H1 (cell line): ENCODE data around the gene PLPP7.

Source experiments
- JUN ChIP-seq: IDR thresholded peaks from 2 replicates; pipeline ENCODE4 v1.6.1; 2011; ENCODE audit warnings: low read depth, mild to moderate bottlenecking, improper control_type of control experiment, low read length
- RAD21 ChIP-seq, 2 experiments: IDR thresholded peaks in 1 of 2; conservative IDR thresholded peaks in 1 of 2; 2 replicates each; pipeline ENCODE4 v1.6.1; 2011; ENCODE audit warnings: low read depth in 2 of 2, low read length in 2 of 2, improper control_type of control experiment in 1 of 2, inconsistent platforms in 1 of 2, mild to moderate bottlenecking in 1 of 2, moderate library complexity in 1 of 2
- TF ChIP-seq, protein P1 (sequence below): IDR thresholded peaks from 2 replicates; pipeline ENCODE4 v1.6.1; 2011; ENCODE audit warnings: low read length, improper control_type of control experiment

DNA sequence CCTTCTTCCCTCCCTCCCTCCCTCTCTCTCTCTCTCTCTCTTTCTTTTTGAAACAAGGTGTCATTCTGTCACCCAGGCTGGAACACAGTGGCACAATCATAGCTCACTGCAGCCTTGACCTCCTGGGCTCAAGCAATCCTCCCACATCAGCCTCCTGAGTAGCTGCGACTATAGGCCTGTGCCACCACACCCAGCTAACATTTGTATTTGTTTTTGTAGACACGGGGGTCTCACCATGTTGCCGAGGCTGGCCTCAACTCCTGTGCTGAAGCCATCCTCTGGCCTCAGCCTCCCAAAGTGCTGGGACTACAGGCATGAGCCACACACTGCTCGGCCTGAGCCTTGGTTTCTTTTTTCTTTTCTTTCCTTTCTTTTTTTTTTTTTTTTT is 45.8 kb downstream of the PLPP7 start:
- TF ChIP-seq RAD21 (IDR thresholded peaks at IDR 0.05 in 1 of 2, conservative IDR thresholded peaks at IDR 0.05 in 1 of 2; ENCODE audit: low read depth in 2 of 2, low read length in 2 of 2) (no peak), JUN (no peak)
- TF ChIP-seq, protein P1, sequence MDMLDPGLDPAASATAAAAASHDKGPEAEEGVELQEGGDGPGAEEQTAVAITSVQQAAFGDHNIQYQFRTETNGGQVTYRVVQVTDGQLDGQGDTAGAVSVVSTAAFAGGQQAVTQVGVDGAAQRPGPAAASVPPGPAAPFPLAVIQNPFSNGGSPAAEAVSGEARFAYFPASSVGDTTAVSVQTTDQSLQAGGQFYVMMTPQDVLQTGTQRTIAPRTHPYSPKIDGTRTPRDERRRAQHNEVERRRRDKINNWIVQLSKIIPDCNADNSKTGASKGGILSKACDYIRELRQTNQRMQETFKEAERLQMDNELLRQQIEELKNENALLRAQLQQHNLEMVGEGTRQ, result no peak
